Bronchial epithelial cell (primary cell): Measurements from ENCODE around the gene DOK7. TPM values are rescaled to one million over a fixed set of nuclear protein-coding genes. Genes with fewer than 3 reads are reported as not detected.
A peak's percentile ranks its signal among the peaks of the same experiment; 100 is the strongest.

Experiments
- DNase-seq: peaks from one replicate; pipeline ENCODE4 v3.0.0-alpha.2; 2010; ENCODE audit warnings: low read depth
- FAIRE-seq: peaks from 2 replicates; lab custom pipeline; 2011; peaks lifted over from hg19 to GRCh38; lab: Jason Lieb, UNC
- H3K27me3 ChIP-seq: 2 replicates; pipeline ENCODE4 v1.5.1; 2011; ENCODE audit warnings: low read length; ENCODE audit not compliant: control insufficient read depth, insufficient read depth
- H3K36me3 ChIP-seq: 2 replicates; pipeline ENCODE4 v1.5.1; 2011; ENCODE audit warnings: low read length; ENCODE audit not compliant: control insufficient read depth, insufficient read depth
- H3K4me3 ChIP-seq: 2 replicates; pipeline ENCODE4 v1.5.1; 2011; ENCODE audit warnings: mild to moderate bottlenecking, low read depth, low read length, control low read depth
- CTCF ChIP-seq: IDR thresholded peaks from 2 replicates; pipeline ENCODE4 v1.5.1; 2011; ENCODE audit warnings: mild to moderate bottlenecking, moderate library complexity, low read length, control low read depth, inconsistent platforms; ENCODE audit not compliant: insufficient read depth, severe bottlenecking
- total RNA-seq: library from RNA; depleted of rRNA; stranded (reverse); fragments of >200 nt; gene quantifications from 2 replicates; pipeline ENCODE4 v1.2.1, GENCODE V29; 2014

DOK7 gene
- total RNA-seq, 1 donor from 2014 or later = 4.2 TPM

DNA sequence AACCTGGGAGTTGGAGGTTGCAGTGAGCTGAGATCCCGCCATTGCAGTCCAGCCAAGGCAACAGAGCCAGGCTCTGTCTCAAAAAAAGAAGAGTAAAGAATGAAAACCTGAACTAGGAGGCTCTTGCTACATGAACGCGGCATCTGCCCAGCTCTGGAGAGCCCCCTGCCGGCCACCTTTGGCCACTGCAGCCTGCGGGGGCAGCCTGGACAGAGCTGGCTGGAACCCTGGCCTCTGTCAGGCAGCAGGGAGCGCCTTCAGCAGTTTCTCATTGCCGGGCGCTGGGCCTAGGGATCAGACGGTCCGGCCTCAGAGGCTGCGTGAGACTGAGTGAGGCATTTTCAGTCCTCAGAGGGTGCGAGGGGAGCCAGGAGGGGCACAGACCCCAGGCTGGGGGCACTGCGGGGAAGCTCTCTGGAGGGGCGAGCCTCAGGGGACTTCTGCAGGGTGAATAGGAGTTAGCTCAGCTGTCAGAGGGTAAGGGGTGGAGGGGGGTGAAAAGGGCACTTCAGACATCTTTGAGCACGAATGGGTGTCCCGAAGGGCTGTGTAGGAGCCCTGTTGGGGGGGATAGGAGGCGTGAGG is 17.5 kb downstream of the DOK7 start:
- Histone ChIP-seq H3K27me3 (peaks cover 17% of the 10 kb centered on the region), H3K4me3 (no peak overlapping the region), H3K36me3 (no peaks in the 10 kb centered on the region)
- TF ChIP-seq CTCF = peak; percentile 98
- peak; percentile 50 for DNase-seq
- no peak for FAIRE-seq

DNA sequence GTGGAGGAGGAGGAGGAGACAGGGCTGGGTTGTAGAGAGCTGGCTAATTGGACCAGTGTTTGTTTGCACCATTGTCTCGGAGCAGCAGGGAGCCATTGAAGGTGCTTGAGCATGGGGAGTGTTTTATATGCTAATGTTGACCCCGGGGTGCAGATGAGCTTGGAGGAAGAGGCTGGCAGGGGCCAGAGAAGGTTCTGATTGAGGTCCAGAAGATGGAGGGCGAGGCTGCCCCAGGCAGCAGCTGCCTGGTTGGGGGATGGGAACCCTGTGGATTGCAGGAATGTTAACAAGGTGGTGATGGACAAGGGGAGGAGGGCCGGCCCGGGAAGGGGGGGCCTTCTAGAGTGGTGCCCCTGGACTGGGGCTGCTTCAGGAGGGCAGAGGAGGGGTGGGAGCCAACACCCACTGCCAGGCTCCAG is 18.0 kb downstream of the DOK7 start:
- TF ChIP-seq CTCF = no peak
- peaks cover 15% of the 10 kb centered on the region for H3K27me3 ChIP-seq
- H3K4me3 ChIP-seq = no peak overlapping the region
- no peak for FAIRE-seq
- no peaks in the 10 kb centered on the region for H3K36me3 ChIP-seq
- no peak for DNase-seq

DNA sequence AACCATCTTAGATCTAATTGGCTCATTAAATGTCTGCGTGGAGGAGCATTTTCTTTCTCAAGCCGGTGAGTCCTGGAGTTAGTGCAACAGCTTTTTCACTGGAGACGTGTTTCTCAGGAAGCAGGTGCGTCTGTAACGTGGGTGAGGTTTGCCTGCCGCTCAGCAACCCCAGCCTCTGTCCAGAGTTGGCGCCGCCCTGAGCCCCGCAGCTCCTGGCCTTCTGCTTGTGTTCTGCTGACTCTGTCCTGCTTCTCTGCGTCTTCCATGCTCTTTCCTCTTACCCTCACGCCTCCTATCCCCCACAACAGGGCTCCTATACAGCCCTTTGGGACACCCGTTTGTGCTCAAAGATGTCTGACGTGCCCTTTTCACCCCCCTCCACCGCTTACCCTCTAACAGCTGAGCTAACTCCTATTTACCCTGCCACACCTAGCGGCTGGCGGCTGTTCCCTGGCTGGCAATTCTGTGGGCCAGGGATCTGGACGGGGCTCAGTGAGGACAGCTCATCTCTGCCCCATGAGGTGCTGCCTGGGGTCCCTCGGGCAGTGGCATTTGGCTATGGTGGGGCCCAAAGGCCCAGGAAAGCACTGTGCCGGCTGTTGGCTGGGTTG is 18.8 kb downstream of the DOK7 start:
- no peak for TF ChIP-seq CTCF
- FAIRE-seq (peak; percentile 47), DNase-seq (no peak)
- H3K4me3 ChIP-seq = no peak overlapping the region
- no peaks in the 10 kb centered on the region for H3K36me3 ChIP-seq
- H3K27me3 ChIP-seq = peaks cover 13% of the 10 kb centered on the region

- H3K27me3 ChIP-seq = peaks cover 6% of the 10 kb centered on the region
Measured at GRCh38 chr4:3482707-3483106, 19.6 kb downstream of the DOK7 start.

GRCh38 chr4:3483471-3483921 is 20.4 kb downstream of the DOK7 start:
- peaks cover 3% of the 10 kb centered on the region for H3K27me3 ChIP-seq
- TF ChIP-seq CTCF = no peak
- DNase-seq (no peak), FAIRE-seq (no peak)
- no peaks in the 10 kb centered on the region for H3K36me3 ChIP-seq
- H3K4me3 ChIP-seq = no peak overlapping the region

More at GRCh38 chr4:3482707-3483106, 19.6 kb downstream of the DOK7 start:
- no peak for DNase-seq
- H3K36me3 ChIP-seq = no peaks in the 10 kb centered on the region
- no peak for FAIRE-seq
- TF ChIP-seq CTCF = no peak
- no peak overlapping the region for H3K4me3 ChIP-seq
